Natural killer cell (primary cell): ENCODE results near the gene STXBP6. TPM values are rescaled to one million over a fixed set of nuclear protein-coding genes. Genes with fewer than 3 reads are reported as not detected.

Experiments used
- ATAC-seq, 3 donors: fragments of 150-1000 bp in 2 of 3; fragments of 200-7000 bp in 1 of 3; cut with Tn5 transposase; 1 replicate in 1 of 3; 2 replicates in 2 of 3; pipeline ENCODE4 v1.10.0; 2021; ENCODE audit warnings: mild to moderate bottlenecking in 2 of 3, moderate library complexity in 2 of 3
- DNase-seq, 2 donors: peaks; one replicate each; pipeline versions ENCODE4 v3.0.0 to v3.0.0-alpha.2; 2013 to 2021; ENCODE audit warnings: mixed read lengths in 1 of 2
- H3K27ac ChIP-seq: one replicate; pipeline ENCODE4 v1.5.1; 2013; ENCODE audit warnings: mild to moderate bottlenecking, low read length
- H3K27me3 ChIP-seq: one replicate; pipeline ENCODE4 v1.6.1; 2013; ENCODE audit warnings: low read length; ENCODE audit not compliant: control insufficient read depth, insufficient read depth
- H3K36me3 ChIP-seq: one replicate; pipeline ENCODE4 v1.6.1; 2013; ENCODE audit warnings: low read length; ENCODE audit not compliant: control insufficient read depth, insufficient read depth
- H3K4me1 ChIP-seq: one replicate; pipeline ENCODE4 v1.6.1; 2013; ENCODE audit warnings: low read length; ENCODE audit not compliant: control insufficient read depth, insufficient read depth
- H3K4me3 ChIP-seq: one replicate; pipeline ENCODE4 v1.5.1; 2013; ENCODE audit warnings: low read length
- H3K9me3 ChIP-seq: one replicate; pipeline ENCODE4 v1.6.1; 2013; ENCODE audit warnings: low read length; ENCODE audit not compliant: control insufficient read depth, insufficient read depth
- H3K27ac Mint-ChIP-seq, 2 donors: one replicate each; pipeline ENCODE4 v1.8.0; 2022; ENCODE audit warnings: mild to moderate bottlenecking in 2 of 2, mixed read lengths in 2 of 2, moderate library complexity in 1 of 2
- H3K27me3 Mint-ChIP-seq, 2 donors: one replicate each; pipeline ENCODE4 v1.8.0; 2022; ENCODE audit warnings: low read depth in 2 of 2, mixed read lengths in 2 of 2
- H3K36me3 Mint-ChIP-seq: one replicate; pipeline ENCODE4 v1.8.0; 2022; ENCODE audit warnings: mixed read lengths
- H3K4me1 Mint-ChIP-seq, 2 donors: one replicate each; pipeline ENCODE4 v1.8.0; 2022; ENCODE audit warnings: mixed read lengths in 2 of 2
- H3K4me3 Mint-ChIP-seq: one replicate; pipeline ENCODE4 v1.8.0; 2022; ENCODE audit warnings: mild to moderate bottlenecking, moderate library complexity, mixed read lengths
- H3K9me3 Mint-ChIP-seq, 2 donors: one replicate each; pipeline ENCODE4 v1.8.0; 2022; ENCODE audit warnings: mixed read lengths in 2 of 2
- WGBS: methylation state at CpG from one replicate; pipeline ENCODE4 v1.1.7; 2013; ENCODE audit warnings: missing lambda C conversion rate; ENCODE audit not compliant: insufficient coverage; 5-methylcytosine and 5-hydroxymethylcytosine counted together
- intact Hi-C: fragments of 100-400 bp; cut with micrococcal nuclease; formaldehyde crosslinking; loops from one replicate; pipeline ENCODE4 v1.14.2; 2022
- total RNA-seq, 4 donors: library from RNA; stranded (reverse); fragments of 120-200 nt in 1 of 4; gene quantifications; one replicate each; pipeline versions ENCODE4 v1.2.3 to v1.2.4, GENCODE V29; 2013 to 2022
- TF ChIP-seq, protein P1 (sequence below): fragments of 200-600 bp; IDR thresholded peaks from one replicate; pipeline ENCODE4 v1.8.0; 2022; ENCODE audit warnings: antibody characterized with exemption

STXBP6 gene
- total RNA-seq, 3 donors from 2014 or later (not counting 1 experiment from before 2014, with no cell fraction given) = 0.20 TPM; not detected in 2

DNA sequence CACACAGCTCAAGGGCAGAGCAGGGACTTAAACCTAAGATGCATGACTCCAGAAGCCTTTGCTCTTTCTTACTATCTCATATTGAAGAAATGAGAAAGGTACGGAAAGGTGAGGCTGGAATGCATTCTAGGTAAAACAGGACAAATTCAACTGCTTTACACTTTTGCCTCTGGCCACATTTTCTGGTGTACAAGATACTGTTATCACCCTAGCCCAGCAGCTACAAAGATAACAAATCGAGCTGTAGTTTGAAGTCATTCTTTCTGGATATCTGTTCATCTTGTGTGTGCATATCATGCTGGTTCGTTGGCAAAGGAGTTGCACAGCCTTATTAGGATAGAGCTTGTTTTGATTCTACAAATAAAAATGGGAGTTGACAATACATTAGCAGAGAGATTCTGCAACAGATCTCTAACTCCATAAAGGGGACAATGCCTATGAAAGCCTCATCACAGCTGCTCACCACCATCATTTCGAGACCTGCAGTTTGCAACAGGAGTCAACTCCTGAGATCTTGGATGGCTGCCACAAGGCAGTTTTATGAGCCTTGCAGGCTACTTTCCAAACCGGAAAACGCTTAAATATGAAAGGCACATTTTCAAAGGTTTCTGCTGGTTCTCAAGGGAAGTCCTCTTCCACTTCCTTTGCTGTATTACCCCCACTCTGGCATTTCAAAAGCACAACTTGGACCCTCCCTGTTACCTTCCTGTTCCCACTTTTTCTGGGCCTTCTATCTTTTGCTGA is 64.9 kb downstream of the STXBP6 start:
- Histone ChIP-seq H3K9me3 (no peaks in the 10 kb centered on the region), H3K27ac (no peak overlapping the region), H3K4me1 (no peaks in the 10 kb centered on the region), H3K4me3 (no peak overlapping the region), H3K36me3 (no peaks in the 10 kb centered on the region), H3K27me3 (no peaks in the 10 kb centered on the region)
- TF ChIP-seq, protein P1, sequence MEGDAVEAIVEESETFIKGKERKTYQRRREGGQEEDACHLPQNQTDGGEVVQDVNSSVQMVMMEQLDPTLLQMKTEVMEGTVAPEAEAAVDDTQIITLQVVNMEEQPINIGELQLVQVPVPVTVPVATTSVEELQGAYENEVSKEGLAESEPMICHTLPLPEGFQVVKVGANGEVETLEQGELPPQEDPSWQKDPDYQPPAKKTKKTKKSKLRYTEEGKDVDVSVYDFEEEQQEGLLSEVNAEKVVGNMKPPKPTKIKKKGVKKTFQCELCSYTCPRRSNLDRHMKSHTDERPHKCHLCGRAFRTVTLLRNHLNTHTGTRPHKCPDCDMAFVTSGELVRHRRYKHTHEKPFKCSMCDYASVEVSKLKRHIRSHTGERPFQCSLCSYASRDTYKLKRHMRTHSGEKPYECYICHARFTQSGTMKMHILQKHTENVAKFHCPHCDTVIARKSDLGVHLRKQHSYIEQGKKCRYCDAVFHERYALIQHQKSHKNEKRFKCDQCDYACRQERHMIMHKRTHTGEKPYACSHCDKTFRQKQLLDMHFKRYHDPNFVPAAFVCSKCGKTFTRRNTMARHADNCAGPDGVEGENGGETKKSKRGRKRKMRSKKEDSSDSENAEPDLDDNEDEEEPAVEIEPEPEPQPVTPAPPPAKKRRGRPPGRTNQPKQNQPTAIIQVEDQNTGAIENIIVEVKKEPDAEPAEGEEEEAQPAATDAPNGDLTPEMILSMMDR = no peak
- Mint-ChIP-seq H3K9me3 (no peaks in the 10 kb centered on the region), H3K4me3 (no peak overlapping the region), H3K4me1 (peaks cover 0 to 4% of the 10 kb centered on the region in 2 donors), H3K27me3 (peaks cover 12 to 52% of the 10 kb centered on the region in 2 donors), H3K36me3 (no peaks in the 10 kb centered on the region), H3K27ac (no peak overlapping the region)
- ATAC-seq (peak in 1 of 3 donors; percentile 37), DNase-seq (no peak)
- intact Hi-C loops = no loop called here
- 38% methylated on average over 5 of the region's 6 CpGs for WGBS

DNA sequence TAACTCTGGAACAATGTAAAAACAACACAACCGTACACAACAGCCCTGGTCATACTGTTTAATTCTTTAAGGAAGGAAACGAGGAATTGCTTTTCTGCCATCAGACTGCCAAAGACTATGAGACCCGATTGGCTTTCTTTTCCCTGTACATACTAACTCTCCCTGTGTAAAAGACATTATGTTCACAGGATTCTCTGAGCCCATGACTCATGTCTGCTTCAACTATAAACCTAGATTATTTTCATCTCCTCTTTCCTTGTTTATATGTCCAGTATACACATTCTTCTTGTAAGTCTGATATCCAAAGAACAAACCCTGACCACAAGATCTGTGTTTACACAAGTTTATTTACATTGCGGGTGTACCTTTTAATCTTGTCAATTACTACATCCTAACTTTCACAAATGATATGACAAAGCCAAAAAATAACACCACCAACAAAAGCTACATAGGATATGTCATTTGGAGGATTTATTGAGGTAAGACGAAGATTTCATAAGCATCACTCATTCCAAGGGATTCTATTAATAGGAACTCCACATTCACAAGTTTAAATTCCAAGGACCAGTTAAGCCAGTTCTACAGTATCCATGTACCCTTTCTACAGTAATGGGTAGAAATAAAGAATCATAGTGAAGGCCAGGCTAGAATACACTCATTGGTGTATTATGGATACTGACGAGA is 67.3 kb downstream of the STXBP6 start:
- Mint-ChIP-seq H3K4me1 (peaks cover 0 to 4% of the 10 kb centered on the region in 2 donors), H3K9me3 (no peaks in the 10 kb centered on the region), H3K4me3 (no peak overlapping the region), H3K36me3 (no peaks in the 10 kb centered on the region), H3K27me3 (peaks cover 13 to 64% of the 10 kb centered on the region in 2 donors), H3K27ac (no peak overlapping the region)
- H3K36me3 ChIP-seq = no peaks in the 10 kb centered on the region
- WGBS = 95% methylated on average over 4 of the region's 6 CpGs
- TF ChIP-seq, protein P1 = no peak
- no peak overlapping the region for H3K27ac ChIP-seq
- H3K4me3 ChIP-seq = no peak overlapping the region
- no peaks in the 10 kb centered on the region for H3K9me3 ChIP-seq
- peaks cover 2% of the 10 kb centered on the region for H3K27me3 ChIP-seq
- DNase-seq (no peak), ATAC-seq (no peak)
- intact Hi-C loops = no loop called here
- no peaks in the 10 kb centered on the region for H3K4me1 ChIP-seq

DNA sequence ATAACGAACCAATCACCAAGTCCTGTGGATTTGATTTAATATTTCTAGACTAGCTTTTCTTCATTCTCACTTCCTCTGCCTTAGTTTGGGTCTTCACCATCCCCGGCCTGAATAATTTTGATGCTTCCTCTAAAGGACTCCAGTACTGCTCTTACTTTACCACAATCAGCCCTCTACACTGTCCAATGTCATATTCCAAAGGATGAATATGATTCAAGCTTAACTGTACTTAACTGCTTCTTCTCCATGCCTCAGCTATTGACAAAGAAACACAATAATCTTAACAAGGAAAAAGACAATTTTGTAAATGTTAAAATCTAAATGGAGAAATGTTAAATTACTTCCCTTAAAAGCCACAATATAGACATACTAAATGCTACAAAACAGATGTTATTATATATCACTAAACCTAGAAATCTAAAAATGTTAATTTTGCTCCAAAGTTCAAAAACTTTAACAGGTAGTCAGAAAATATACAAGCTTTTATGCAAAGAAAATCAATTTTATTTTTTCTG is 70.2 kb downstream of the STXBP6 start:
- no peaks in the 10 kb centered on the region for H3K4me1 Mint-ChIP-seq
- no peaks in the 10 kb centered on the region for H3K9me3 Mint-ChIP-seq

More for the DNA sequence above, 70.2 kb downstream of the STXBP6 start:
- Mint-ChIP-seq H3K4me3 (no peak overlapping the region), H3K27me3 (peaks cover 14 to 74% of the 10 kb centered on the region in 2 donors), H3K36me3 (no peaks in the 10 kb centered on the region), H3K27ac (no peak overlapping the region)
- no peak for ATAC-seq
- peaks cover 2% of the 10 kb centered on the region for H3K27me3 ChIP-seq
- TF ChIP-seq, protein P1 = no peak
- no peaks in the 10 kb centered on the region for H3K9me3 ChIP-seq
- H3K36me3 ChIP-seq = no peaks in the 10 kb centered on the region
- no peak for DNase-seq
- no peaks in the 10 kb centered on the region for H3K4me1 ChIP-seq
- H3K4me3 ChIP-seq = no peak overlapping the region
- intact Hi-C loops = no loop called here
- no peak overlapping the region for H3K27ac ChIP-seq
- 48% methylated on average over 2 of the region's 2 CpGs for WGBS
